Loucy (cell line): ENCODE results near the gene PTPRT.

Experiments
- CTCF ChIP-seq: fragments of 200-600 bp; sonication (generic); conservative IDR thresholded peaks from 2 replicates; pipeline ENCODE4 v1.5.1; 2014; ENCODE audit warnings: mild to moderate bottlenecking, antibody characterized with exemption, low read length
- EZH2phosphoT487 ChIP-seq: fragments of 200-600 bp; IDR thresholded peaks from 2 replicates; pipeline ENCODE4 v1.6.1; 2018; ENCODE audit warnings: antibody characterized with exemption, mild to moderate bottlenecking, moderate library complexity, borderline replicate concordance

GRCh38 chr20:42775866-42776265 lies 413.8 kb downstream of the PTPRT start:
- TF ChIP-seq CTCF (no peak), EZH2phosphoT487 (no peak)
